ENCODE results near the gene ATP5ME. TPM values are rescaled to one million over a fixed set of nuclear protein-coding genes. Genes with fewer than 3 reads are reported as not detected.

ATP5ME gene
- total and polyA plus RNA-seq, 2 experiments from 2014 or later = 143 to 669 TPM

- Histone ChIP-seq H3K4me2 (no peak overlapping the region), H3K9me2 (replicated peaks; ENCODE audit: insufficient read depth) (no peaks in the 10 kb centered on the region), H3K79me2 (no peaks in the 10 kb centered on the region), H2AFZ (no peak overlapping the region), H4K20me1 (ENCODE audit: insufficient read depth, poor library complexity, severe bottlenecking) (no peaks in the 10 kb centered on the region), H3K4me3 (no peak overlapping the region), H3K4me1 (ENCODE audit: insufficient read depth) (peaks cover 2% of the 10 kb centered on the region), H3K27me3 (no peaks in the 10 kb centered on the region), H3K9me3 (ENCODE audit: low read depth) (no peaks in the 10 kb centered on the region), H3K36me3 (replicated peaks; ENCODE audit: insufficient read depth, low read depth) (no peaks in the 10 kb centered on the region), H3K27ac (no peak overlapping the region)
- DNase-seq (ENCODE audit: low spot score) = no peak
- TF ChIP-seq CTCF (IDR thresholded peaks at IDR 0.05; ENCODE audit: poor library complexity) (no peak), EZH2 (IDR thresholded peaks at IDR 0.05; ENCODE audit: borderline replicate concordance) (no peak), EZH2phosphoT487 (IDR thresholded peaks at IDR 0.05; ENCODE audit: low read depth, severe bottlenecking, unreplicated experiment) (no peak)
- 95% methylated on average over 18 of the region's 27 CpGs for WGBS (ENCODE audit: low lambda C conversion rate, missing lambda C conversion rate)
These were observed 16.0 kb downstream of the ATP5ME start for GRCh38 chr4:657834-658667.

- H3K36me3 ChIP-seq (replicated peaks; ENCODE audit: insufficient read depth, low read depth) = no peaks in the 10 kb centered on the region
- H3K4me3 ChIP-seq = no peak overlapping the region
- H3K27me3 ChIP-seq = no peaks in the 10 kb centered on the region
- no peak overlapping the region for H2AFZ ChIP-seq
- no peaks in the 10 kb centered on the region for H4K20me1 ChIP-seq (ENCODE audit: insufficient read depth, poor library complexity, severe bottlenecking)
- WGBS (ENCODE audit: low lambda C conversion rate, missing lambda C conversion rate) = 94% methylated on average over 9 of the region's 23 CpGs
- no peak overlapping the region for H3K27ac ChIP-seq
- H3K9me2 ChIP-seq (replicated peaks; ENCODE audit: insufficient read depth) = no peaks in the 10 kb centered on the region
- H3K4me1 ChIP-seq (ENCODE audit: insufficient read depth) = no peaks in the 10 kb centered on the region
- no peak overlapping the region for H3K4me2 ChIP-seq
- DNase-seq (ENCODE audit: low spot score) = no peak
- H3K9me3 ChIP-seq (ENCODE audit: low read depth) = no peaks in the 10 kb centered on the region
- TF ChIP-seq CTCF (IDR thresholded peaks at IDR 0.05; ENCODE audit: poor library complexity) (no peak), EZH2 (IDR thresholded peaks at IDR 0.05; ENCODE audit: borderline replicate concordance) (no peak), EZH2phosphoT487 (IDR thresholded peaks at IDR 0.05; ENCODE audit: low read depth, severe bottlenecking, unreplicated experiment) (no peak)
- no peaks in the 10 kb centered on the region for H3K79me2 ChIP-seq
These were observed 16.7 kb downstream of the ATP5ME start for GRCh38 chr4:657338-657833.

GRCh38 chr4:656436-657337 lies 17.4 kb downstream of the ATP5ME start:
- Histone ChIP-seq H3K9me2 (replicated peaks; ENCODE audit: insufficient read depth) (no peaks in the 10 kb centered on the region), H3K79me2 (no peaks in the 10 kb centered on the region), H3K4me1 (ENCODE audit: insufficient read depth) (no peaks in the 10 kb centered on the region), H3K27me3 (no peaks in the 10 kb centered on the region), H3K36me3 (replicated peaks; ENCODE audit: insufficient read depth, low read depth) (no peaks in the 10 kb centered on the region), H2AFZ (no peak overlapping the region), H3K4me3 (no peak overlapping the region), H4K20me1 (ENCODE audit: insufficient read depth, poor library complexity, severe bottlenecking) (no peaks in the 10 kb centered on the region), H3K27ac (no peak overlapping the region), H3K9me3 (ENCODE audit: low read depth) (no peaks in the 10 kb centered on the region), H3K4me2 (no peak overlapping the region)
- TF ChIP-seq CTCF (IDR thresholded peaks at IDR 0.05; ENCODE audit: poor library complexity) (no peak), EZH2 (IDR thresholded peaks at IDR 0.05; ENCODE audit: borderline replicate concordance) (no peak), EZH2phosphoT487 (IDR thresholded peaks at IDR 0.05; ENCODE audit: low read depth, severe bottlenecking, unreplicated experiment) (no peak)
- DNase-seq (ENCODE audit: low spot score) = no peak
- 83% methylated on average over 38 of the region's 58 CpGs for WGBS (ENCODE audit: low lambda C conversion rate, missing lambda C conversion rate)
